NCI-H345 (cell line): ENCODE measurements around the gene WDR35.
A peak's percentile ranks its signal among the peaks of the same experiment; 100 is the strongest.

Experiments used
- DNase-seq: peaks from one replicate; lab custom pipeline; 2025; lab: John Stamatoyannopoulos, UW

WDR35 gene

GRCh38 chr2:19868701-19869580 is 121.0 kb downstream of the WDR35 start:
- no peak for DNase-seq

DNA sequence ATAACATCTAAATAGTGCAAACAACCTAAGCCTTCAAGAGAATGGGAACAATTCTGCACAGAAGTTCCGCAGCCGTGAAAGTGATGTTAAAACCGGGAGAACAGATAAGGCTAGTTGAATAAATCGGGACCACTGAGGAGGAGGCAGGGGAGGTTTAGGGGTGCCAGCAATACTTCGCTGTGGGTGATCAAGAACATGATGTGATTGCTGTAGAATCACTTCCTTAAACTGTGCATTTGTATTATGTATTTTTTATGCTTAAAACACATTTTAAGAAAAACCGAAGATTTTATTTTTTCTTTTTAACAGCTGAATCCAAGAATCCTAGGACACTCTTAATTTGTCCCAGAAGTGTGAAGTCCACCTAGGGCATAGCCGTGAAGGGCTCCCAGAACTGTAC is 121.7 kb downstream of the WDR35 start:
- no peak for DNase-seq

DNA sequence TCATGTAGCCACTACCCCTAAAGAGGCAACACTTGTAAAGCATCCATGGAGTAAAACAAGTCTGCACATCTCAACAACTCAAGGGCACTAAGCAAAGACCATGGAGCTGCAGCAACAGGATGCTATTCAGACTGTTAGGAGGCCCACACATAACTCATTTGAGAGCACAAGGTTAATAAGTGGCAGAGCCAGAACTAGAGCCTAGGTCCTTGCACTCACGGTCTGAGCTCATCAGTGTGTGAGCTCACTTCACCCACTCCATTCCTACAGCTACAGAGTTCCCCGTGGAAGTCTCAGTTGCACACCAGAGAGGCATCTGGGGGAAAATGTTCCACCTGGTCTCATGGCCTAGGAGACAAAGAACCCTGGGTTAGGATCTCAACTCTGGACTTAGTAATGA is 123.1 kb downstream of the WDR35 start:
- no peak for DNase-seq

GRCh38 chr2:19865151-19865550 is 124.8 kb downstream of the WDR35 start:
- no peak for DNase-seq

- peak; percentile 34 for DNase-seq
Observed at GRCh38 chr2:19864381-19864780, 125.5 kb downstream of the WDR35 start.

GRCh38 chr2:19863303-19864041 is 126.4 kb downstream of the WDR35 start:
- peak; percentile 75 for DNase-seq

DNA sequence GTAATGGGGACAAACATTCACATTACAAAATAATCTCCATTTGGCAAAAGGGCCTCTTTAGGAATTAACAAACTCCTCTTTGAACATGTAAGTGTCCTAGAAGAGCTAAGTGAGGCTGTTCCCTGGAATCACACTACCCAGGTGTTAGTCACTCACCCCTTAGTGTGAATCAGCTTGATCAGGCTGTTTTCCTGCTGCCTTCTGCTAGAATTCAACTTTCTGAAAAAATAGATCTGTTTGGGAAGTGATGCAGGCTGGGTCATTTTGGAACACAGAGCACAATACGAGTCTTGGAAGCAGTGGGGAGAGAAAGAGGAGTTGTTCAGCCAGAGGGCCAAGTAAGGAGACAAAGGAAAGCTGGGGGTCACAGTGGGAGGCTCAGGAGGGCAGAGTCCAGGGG is 128.1 kb downstream of the WDR35 start:
- DNase-seq = no peak
